CD4-positive, alpha-beta T cell treated with Interleukin-21 for 1 hour (primary cell): ENCODE measurements around the gene GNB2.
"Not testable (repeated sequence)": the region's sequence is repeated elsewhere in the genome, so short reads cannot be mapped to it uniquely, and the experiment has no call there.

Experiments
- DNase-seq: peaks from one replicate; pipeline ENCODE4 v3.0.0-alpha.2; 2020

GNB2 gene

DNA sequence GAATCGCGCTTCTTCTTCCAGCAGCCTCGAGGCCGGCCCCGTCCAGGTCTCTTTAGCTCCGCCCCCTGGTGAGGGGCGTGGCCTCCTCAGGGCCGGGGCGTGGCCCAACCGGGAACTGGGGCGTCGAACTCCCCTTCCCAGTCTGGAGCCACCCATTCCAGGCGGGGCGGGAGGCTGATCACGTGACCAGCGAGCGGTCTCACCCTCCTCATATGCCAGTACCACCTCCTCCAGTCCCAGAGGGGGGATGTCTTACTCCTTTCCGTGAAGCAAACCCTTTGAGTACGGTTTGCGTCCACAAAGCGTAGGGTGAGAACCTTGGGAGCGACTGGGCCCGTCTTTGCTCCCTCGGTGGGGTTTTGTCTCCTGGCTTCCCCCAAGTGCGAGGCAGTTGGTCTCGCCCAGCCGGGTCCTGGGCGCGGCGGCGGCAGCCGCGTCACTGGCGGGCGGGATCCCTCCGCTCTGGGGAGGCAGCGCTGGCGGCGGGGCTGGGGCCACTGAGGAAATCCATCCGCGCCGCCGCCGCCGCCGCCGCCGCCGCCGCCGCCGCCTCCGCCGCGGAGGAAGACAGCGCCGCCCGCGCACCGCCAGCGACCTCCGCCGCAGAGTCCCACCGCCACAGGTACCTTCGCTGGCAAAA lies at the start of gene GNB2:
Gene GNB2 (plus strand): TSS at position 439 of the 640 bp plus-strand sequence. CDS start 2,526 bp downstream, outside the sequence.
- DNase-seq, result peak; percentile 99

DNA sequence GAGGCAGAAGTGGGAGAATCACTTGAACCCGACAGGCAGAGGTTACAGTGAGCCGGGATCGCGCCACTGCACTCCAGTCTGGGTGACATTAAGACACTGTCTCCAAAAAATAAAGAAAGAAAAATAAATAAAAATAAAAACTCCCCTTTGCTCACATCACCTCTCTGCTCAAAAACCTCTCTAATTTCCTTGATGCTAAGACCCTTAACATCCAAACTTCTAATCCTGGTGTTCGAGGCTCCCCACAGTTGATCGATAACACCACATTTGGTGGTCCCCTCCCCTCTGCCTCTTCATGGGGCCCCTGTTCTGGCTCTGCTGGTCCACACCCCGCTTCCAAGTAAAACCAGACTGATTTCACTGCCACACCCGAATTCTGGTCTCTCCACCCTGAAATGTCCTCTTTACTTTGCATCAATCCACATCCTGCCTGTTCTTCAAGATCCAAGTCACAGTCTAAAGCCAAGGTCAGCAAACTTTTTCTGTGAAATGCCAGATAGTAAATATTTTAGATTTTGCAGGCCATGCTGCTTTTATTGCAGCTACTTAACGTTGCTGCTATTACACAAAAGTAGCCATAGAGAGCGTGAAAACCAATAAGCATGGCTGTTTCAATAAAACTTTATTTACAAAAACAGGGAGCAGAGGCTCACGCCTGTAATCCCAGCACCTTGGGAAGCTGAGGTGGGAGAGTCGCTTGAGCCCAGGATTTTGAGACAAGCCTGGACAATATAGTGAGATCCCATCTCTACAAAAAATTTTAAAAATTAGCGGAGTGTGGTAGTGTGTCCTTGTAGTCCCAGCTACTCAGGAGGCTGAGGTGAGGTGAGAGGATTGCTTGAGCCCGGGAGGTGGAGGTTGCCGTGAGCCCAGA lies 49.4 kb upstream of the GNB2 start:
- no peak for DNase-seq

DNA sequence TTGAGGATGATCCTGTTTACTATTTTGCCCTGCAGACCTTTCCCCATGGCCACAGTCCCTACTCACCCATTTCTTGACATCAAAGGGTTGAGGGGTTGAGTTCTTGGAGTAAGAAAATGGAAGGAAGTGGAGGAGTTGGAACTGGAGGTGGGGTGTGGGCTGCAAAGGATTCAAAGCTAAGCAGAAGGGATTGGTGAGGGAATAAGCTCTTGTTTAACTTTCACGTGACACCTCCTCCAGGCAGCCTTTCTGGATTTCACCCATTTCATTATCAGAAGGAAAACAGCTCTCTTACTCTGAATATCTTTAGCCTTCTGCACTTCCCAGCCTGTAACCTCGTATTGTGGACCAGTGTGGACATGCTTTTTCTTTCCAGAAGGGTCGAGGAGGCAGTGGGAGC lies 47.5 kb upstream of the GNB2 start:
- no peak for DNase-seq

DNA sequence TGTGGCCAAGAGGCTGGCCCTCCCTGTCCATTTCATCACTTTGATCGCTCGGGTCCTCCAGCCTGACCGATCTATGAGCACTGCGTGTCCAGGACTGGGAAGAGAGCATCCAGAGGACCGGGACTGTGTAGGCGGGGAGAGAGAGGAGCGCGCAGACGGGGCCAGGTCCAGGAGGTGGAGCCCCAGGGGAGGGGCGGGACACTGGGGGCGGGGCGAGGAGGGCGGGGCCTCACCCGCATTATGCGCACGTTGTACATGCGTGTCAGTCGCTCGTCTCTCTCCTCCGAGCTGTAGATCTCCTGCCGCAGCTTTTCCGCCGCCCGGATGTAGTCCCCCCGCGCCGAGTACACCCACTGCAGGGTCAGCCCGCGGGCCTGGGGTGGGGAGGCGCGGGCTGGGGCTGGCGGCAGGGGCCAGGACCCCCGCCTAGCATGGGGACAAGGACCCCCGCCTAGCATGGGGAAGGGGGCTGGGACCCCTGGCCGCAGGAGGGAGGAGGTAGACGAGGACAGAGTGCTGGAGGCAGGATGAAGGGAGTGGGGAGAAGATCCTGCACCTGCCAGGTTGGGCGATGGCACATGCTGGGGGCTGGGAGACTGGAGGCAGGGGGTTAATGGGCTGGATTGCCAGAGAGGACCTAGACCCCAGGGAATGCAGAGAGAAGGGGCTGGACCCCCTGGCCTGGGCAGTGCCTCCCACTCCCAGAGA lies 46.9 kb upstream of the GNB2 start:
- peak; percentile 93 for DNase-seq

DNA sequence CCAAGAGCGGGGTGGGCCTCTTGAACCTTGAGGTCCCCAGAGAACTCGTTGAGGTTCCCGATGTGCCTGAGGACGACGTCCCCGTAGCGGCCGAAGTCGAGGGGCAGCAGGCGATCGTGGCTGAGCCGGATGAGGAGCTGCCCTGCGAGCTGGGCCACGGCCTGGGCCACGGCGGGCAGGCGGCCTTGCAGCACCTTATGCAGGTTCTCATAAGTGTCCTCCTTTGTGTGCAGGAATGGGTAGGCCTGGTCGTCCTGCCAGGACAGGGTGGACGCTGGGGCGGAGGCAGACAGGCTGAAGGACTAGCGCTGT lies 46.3 kb upstream of the GNB2 start:
- DNase-seq, result no peak

DNA sequence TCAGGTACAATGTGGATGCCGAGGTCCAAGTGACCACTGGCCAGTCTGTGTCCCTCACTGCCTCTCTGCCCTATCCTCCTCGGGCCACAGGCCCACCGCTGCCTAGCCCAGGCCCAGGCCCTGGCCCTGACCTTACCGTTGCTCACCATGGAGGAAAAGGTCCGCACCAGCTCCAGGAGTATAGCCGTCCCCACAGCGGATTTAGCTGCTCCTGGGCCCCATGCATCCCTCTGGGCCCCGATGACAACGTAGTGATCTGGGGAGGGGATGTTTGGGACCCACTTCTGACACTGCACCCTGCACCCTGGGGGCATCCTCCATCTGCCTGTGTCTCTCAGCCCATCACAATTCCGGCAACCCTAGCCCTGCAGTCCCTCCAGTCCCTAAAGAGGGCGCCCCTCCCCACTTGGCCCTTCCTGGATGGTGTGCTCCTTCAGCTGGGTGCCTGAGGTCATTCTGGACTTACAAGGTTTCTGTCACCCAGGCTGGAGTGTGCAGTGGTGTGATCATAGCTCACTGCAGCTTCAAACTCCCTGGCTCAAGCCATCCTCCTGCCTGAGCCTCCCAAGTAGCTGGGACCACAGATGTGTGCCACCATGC lies 44.3 kb upstream of the GNB2 start:
- peak; percentile 26 for DNase-seq

DNA sequence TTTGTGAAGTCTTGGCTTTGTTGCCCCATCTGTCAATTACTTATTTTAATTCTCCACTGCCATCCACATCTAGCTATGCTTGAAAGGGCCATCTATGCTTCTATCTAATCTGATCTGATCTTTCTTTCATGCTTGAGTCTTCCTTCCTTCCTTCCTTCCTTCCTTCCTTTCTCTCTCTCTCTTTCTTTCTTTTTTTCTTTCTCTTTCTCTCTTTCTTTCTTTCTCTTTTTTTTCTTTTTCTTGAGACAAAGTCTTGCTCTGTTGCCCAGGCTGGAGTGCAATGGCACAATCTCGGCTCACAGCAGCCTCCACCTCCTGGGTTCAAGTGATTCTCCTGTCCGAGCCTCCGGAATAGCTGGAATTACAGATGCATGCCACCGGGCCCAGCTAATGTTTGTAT lies 43.5 kb upstream of the GNB2 start:
- no peak for DNase-seq

DNA sequence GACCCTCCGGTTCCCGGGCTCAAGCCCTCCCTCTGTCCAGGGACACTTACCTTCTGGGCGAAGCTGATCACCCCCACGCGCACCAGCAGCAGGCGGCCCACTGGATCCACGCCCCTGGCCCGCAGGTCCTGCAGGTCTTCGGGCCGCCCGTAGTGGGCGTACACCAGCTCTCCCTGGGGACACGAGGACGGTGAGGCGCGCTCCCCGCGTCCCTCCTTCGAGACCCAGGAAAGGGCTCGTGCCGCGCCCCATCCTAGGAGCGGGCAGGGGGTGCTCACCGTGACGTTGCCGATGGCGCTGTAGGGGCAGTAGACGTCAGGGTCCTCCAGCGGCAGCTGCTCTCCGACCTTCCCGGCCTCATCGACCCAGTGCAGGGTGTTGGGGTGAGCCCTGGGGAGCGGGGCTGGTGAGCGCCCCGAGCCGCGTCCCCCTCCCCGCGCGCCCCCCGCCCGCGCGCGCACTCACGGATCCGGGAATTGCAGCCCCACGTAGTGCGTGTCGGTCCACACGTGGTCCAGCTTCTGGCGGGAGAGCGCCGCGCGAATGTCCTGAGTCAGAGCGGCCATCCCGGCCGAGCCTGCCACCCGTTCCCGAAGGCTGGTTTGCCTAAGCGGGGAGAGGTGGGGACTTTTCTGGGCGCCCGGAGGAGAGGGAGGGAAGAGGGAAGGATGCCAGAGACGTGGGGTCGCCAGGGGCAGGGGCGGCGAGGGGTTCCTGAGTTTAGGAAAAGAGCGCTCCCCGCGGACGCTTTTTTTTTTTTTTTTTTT lies 40.4 kb upstream of the GNB2 start:
- DNase-seq, result peak; percentile 67

DNA sequence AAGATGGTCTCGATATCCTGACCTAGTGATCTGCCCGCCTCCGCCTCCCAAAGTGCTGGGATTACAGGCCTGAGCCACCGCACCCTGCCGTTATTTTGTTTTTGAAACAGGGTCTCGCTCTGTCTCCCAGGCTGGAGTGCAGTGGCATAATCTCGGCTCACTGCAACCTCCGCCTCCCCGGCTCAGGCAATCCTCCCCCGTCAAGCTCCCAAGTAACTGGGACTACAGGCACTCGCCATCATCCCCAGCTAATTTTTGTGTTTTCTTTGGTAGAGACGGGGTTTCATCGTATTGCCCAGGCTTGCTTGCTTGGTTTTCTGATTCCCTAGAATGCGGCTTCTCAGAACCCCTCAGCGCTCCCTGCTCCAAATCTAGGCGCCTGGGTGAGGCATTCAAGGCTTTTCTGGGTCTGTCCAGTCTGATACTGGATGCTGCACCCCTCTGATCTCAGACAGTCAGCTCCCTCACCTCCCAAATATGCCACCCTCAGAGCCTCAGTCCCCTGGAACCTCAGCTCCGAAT lies 33.5 kb upstream of the GNB2 start:
- no peak for DNase-seq

DNA sequence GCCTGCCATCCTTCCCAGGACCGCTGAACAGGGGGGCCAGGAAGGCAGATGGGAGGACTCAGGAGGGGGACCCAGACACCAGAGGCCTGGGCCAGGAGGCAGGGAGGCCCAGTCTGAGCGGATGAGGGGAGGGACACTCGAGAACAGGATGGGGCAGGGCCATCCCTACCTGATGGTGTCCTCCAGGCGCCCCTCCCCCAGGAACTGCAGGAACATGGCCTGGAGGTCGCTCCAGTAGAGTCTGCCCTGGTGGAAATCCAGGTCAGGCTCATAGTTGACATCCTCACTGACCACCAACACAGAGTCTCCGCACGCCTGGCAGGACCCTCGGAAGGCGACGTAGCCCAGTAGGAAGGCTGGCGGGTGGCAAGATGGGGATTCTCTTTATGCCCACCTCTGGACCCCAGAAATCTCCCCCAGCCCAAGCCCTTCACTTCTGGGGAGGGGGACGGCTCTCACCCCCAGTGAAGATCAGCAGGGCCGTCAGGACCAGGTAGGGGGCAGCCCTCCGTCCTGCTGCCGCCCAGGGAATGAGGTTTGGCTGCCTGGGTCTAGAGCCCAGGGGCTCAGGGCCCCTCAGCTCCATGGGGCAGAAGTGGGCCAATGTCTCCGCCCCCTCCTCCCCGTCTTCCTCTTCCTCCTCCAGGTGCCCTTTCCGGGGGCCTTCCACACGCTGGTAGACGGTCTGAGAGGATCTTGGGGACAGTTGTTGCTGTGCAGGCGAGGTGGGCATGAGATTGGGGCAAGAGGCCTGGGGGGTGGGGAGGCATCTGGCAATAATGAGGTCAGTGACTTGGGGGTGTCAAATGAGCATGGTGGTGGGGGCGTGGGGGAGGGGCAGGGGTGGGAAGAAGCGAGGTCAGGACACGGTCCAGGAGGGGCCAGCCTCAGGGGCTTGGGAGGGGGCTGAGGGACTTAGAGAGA lies 32.8 kb upstream of the GNB2 start:
- no peak for DNase-seq

DNA sequence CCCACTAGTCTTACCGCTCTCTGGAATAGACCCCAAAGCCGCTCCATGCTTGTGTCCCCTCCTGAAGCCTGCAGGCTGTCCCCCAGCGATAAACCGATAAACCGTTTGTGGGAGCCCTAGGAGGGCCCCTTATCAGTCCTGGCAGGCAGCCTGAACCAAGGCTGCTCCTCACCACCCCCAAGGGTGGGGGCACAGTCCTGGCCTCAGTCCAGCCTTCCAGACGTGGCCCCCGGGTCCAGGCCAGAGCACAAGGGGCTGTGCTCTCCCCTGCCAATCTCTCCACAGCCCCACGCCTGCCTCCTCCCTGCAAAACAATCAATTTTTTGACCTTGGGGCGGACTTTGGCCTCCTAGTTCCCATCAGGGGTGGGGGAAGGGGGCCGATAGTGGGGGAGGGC lies 32.1 kb upstream of the GNB2 start, which contains the start of gene TFR2:
Gene TFR2 (minus strand): TSS at position 90 of the 397 bp plus-strand sequence. CDS start 43 bp downstream, at position 47.
- DNase-seq, result no peak

DNA sequence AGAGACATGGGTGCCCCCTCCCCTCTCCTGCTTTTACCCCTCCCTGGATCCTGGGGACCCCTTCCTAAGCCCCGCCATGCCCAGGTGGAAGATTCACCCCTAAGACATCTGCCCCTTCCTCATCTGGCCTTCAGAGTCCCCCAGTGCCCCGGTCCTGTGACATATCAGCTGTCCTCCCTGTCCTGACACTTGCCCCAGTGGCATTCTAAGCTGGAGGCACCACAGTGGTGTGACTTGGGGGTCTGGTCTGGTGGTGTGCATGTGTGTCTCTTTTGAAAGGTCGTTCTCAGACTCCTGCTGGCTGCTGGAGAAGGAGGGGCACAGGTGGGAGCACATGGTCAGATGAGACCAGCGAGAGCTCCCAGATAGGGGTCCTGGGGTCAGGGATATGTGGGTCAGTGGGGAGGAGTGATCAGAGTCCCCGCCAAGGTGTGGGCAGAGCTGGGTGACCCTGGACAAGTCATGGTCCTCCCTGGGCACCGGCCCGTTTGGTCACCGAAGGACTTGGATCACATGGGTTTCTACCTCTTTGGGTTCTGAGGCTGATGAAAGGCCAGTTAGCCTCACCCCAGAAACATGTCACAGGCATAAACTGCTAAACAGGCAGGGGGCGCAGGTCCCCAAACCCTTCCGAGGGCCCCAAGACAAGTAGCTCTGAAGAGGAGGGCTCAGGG lies 31.5 kb upstream of the GNB2 start:
- DNase-seq, result no peak

DNA sequence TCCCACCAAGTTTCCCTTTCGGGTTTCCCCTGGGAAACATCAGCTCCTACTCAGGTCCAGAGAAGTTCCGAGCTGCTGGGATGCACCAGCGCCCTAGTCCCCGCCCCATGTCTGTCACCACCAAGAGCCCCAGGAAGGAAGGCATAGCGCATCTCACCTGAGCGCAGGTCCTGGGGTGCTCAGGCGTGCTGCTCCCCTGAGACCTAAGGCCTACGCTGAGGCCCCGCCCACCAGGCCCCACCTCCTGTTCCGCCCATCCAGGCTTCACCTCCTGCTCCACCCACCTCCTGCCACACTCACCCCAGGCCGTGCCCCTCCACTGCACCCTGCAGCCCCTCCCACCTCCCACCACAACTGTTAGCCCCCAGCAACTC lies 31.0 kb upstream of the GNB2 start:
- DNase-seq, result peak; percentile 32

DNA sequence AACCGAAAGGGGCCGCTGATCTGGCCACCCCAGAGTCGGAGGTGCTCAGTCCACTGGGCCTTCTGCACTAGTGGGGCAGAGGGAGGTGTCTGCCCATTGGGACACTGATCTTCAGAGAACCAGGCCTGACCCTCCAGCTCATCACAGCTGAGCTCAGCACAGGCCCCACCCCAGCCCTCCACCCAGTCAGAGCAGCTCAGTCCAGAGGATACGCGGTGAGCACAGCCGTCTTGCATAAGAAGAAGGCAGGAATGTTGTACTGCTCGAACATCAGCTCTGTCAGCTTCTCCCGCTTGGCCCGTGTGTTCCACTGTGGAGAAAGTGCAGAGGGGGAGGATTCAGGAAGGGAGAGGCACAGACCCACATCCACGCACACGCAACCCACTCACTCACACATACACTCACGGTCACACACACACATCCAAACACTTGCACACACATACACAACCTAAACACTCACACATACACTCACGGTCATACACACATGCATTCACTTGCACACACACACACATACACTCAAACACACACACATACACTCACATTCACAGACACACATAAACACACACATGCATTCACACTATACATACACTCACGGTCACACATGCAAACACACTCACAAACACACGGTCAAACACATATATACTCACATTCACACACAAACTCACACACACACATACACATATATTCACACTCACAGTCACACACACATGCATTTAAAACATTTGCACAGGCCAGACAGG lies 23.5 kb upstream of the GNB2 start:
- DNase-seq, result no peak

DNA sequence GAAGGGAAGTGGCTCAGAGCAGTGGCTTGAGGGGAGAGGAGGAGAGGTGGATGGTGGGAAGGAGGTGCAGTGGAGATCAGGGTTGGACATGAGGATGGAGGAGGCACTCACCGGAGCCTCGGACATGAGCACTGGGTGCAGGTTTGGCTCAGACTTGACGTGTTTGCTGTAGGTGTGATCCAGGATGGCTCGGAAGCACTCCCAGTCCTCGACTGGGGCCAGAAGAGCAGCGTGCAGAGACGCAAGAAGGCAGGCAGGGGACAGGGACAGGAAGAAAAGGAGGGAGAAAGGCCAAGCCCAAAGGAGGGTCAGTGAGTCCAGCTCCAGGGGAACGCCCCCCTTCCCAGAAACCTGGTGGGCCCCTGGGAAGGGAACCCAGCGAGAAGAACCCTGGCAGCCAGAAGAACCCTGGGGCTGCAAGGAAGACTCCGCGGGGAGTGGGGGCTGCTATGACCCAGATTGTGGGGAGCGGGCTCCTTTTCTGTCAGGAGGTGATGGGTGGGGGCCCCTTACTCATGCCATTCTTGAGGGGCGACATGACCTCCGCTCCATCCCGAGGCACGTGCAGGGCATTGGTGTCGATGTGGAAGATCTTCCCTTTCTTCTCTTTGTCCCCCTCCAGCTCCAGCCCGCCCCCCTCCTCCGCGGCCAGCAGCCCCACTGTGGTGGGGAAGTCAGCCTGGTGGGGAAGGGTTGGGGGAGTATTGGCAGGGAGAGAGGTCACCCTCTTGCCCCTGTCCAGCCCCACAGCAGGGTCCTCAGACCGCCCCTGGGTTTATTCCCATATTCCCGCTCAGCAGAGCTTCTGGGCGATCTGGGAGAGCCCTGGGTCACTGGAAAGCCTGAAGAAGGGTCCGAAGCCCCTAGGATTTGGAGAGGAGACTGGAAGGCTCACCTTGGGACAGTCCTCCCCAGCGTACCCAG lies 18.4 kb upstream of the GNB2 start:
- DNase-seq, result no peak

DNA sequence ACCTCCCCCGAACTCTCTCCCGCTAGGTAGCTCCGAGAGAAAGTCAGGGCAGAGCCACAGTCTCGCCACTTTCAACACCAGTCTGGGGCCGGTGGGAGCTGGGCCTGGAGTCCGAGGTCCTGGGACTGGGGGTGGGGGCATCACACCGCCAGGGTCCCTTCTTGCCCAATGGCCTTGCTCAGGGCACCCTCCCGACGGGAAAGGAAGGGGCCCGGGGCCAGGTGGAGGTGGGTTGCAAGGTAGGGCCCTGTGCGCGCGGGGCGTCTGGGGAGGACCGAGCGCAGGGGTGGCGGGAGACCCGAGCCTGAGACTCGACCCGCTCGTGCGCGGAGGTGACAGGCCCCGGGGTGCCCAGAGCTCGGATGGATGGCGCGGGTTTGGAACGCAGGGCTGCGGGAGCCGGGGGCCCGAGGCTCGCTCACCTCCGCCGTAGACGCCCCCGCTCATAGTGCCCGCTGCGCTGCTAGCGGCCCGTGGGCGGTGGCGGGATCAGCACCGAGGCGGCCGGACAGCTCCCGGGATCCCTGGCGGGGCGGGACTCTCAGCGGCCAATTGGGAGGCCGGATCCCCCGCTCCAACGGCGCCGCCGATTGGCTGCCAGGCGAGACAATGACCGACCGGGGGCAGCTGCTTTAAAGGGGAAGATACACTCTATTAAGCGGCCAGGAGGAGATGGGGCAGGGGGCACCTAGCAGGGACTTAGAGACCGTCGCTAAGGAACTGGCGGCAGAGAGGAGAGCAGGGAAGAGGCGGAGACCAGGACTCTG lies 17.4 kb upstream of the GNB2 start, which contains the start of gene ACTL6B:
Gene ACTL6B (minus strand): TSS at position 541 of the 767 bp plus-strand sequence. CDS start 94 bp downstream, at position 447.
- DNase-seq, result peak; percentile 59

DNA sequence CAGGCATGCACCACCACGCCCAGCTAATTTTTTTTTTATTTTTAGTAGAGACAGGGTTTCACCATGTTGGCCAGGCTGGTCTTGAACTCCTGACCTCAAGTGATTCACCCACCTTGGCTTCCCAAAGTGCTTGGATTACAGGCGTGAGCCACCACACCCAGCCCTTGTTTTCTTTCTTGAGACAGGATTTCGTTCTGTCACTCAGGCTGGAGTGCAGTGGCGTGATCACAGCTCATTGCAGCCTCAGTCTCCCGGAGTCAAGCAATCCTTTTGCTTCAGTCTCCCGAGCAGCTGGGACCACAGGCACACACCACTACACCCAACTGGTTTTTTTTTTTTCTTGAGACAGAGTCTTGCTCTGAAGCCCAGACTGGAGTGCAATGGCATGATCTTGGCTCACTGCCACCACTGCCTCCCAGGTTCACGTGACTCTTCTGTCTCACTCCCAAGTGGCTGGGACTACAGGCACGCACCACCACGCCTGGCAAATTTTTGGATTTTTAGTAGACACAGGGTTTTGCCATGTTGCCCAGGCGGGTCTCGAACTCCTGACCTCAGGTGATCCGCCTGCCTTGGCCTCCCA lies 11.3 kb upstream of the GNB2 start:
- not testable (repeated sequence) for DNase-seq
